ENCODE results near the gene TRIO. TPM values are rescaled to one million over a fixed set of nuclear protein-coding genes. Genes with fewer than 3 reads are reported as not detected.

Gene TRIO
- total RNA-seq, 1 donor, result 211 TPM

- no peak for DNase-seq (ENCODE audit: low read depth)
- TF ChIP-seq CTCF (IDR thresholded peaks at IDR 0.05; ENCODE audit: insufficient read depth, low read length), result no peak
- H3K4me3 ChIP-seq (ENCODE audit: low read depth, low read length), result no peak overlapping the region
Observed at GRCh38 chr5:14402424-14402823, 259.3 kb downstream of the TRIO start.

- H3K4me3 ChIP-seq (ENCODE audit: low read depth, low read length), result no peak overlapping the region
- no peak for TF ChIP-seq CTCF (IDR thresholded peaks at IDR 0.05; ENCODE audit: insufficient read depth, low read length)
- no peak for DNase-seq (ENCODE audit: low read depth)
Observed at GRCh38 chr5:14404780-14405179, 261.6 kb downstream of the TRIO start.

- peak; percentile 14 for DNase-seq (ENCODE audit: low read depth)
- no peak overlapping the region for H3K4me3 ChIP-seq (ENCODE audit: low read depth, low read length)
- peak; percentile 31 for TF ChIP-seq CTCF (IDR thresholded peaks at IDR 0.05; ENCODE audit: insufficient read depth, low read length)
Observed at GRCh38 chr5:14405267-14405666, 262.1 kb downstream of the TRIO start.

- DNase-seq (ENCODE audit: low read depth), result peak; percentile 61
- H3K4me3 ChIP-seq (ENCODE audit: low read depth, low read length), result peak overlapping the region; percentile 31
- TF ChIP-seq CTCF (IDR thresholded peaks at IDR 0.05; ENCODE audit: insufficient read depth, low read length), result no peak
Observed at GRCh38 chr5:14405706-14406553, 262.8 kb downstream of the TRIO start.

- TF ChIP-seq CTCF (IDR thresholded peaks at IDR 0.05; ENCODE audit: insufficient read depth, low read length), result no peak
- peak; percentile 91 for DNase-seq (ENCODE audit: low read depth)
- no peak overlapping the region for H3K4me3 ChIP-seq (ENCODE audit: low read depth, low read length)
Observed at GRCh38 chr5:14406554-14406849, 263.4 kb downstream of the TRIO start.

GRCh38 chr5:14407051-14407450 is 263.9 kb downstream of the TRIO start:
- DNase-seq (ENCODE audit: low read depth), result no peak
- no peak for TF ChIP-seq CTCF (IDR thresholded peaks at IDR 0.05; ENCODE audit: insufficient read depth, low read length)
- no peak overlapping the region for H3K4me3 ChIP-seq (ENCODE audit: low read depth, low read length)

- peak; percentile 65 for DNase-seq (ENCODE audit: low read depth)
- H3K4me3 ChIP-seq (ENCODE audit: low read depth, low read length), result no peak overlapping the region
- TF ChIP-seq CTCF (IDR thresholded peaks at IDR 0.05; ENCODE audit: insufficient read depth, low read length), result no peak
Observed at GRCh38 chr5:14407746-14408175, 264.6 kb downstream of the TRIO start.
